Activated effector memory CD4-positive, alpha-beta T cell treated with anti-CD3 and anti-CD28 coated beads, Interleukin-2, amount 50 U/mL, for 16 hours (primary cell): ENCODE measurements around the gene HIVEP2.

ENCODE experiments used
- DNase-seq: peaks from one replicate; pipeline ENCODE4 v3.0.0-alpha.2; 2020

HIVEP2 gene

DNA sequence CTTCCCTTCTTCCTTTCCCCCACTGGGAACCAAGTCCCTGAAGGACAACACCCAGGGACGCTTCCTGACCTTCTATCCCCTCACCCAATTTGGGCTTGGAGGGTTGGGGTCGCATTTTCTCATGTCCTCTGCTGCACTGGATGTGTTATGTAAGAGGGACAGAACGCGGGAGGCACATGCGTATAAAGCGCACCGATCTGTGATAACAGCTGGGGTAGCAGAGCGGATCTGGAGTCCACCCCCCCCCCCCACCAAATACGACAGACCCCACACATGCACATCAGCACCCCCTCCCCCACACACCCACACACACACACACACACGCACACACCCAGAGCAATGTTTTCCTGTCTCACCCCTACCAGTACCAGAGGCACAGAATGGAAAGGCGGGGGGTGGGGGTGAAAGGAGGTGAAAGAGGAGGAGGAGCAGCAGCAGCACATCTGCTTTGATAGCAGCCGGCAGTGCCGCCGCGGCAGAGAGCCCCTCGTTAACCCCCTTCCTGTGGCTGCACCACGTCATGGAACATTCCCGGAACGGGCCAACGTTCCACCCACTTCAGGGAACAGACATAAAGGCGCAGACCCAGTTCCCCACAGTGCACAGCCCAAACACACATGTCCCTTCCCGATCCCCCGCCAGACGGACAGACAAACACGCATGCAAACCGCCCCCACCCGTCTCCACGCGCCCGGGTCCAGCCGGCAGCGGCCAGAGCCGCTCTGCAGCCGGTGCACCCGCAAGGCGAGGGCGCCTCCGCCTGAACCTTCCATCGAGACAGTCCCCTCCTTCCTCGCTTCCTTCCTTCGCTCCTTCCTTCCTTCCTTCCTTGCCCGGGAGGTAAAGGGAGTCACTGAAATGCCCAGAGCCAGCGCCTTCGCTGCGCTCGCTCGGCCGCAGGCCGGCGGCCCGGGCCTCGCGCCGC, 590 bp downstream of the HIVEP2 start:
- DNase-seq = peak; percentile 97

DNA sequence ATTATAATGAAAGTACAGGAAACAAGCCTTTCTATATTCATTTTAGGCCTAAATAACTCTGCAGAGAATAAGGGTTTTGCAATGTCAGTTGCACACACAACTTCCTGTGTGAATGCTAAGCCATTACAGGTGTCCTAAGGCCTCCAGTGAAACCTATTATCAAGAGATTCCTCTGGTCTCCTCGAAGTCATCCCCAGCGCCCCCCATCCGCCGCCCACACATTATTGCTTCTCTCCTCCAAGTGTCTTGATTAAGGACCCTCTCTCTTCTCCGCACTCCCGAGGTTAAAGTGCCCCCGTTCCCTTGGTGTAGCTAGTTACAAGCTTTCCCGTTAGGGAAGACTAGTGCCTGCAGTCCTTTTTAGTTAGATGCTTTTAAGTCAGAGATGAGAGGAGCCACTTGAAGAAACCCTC, 1.3 kb downstream of the HIVEP2 start:
- peak; percentile 78 for DNase-seq

- no peak for DNase-seq
These were observed 2.2 kb downstream of the HIVEP2 start for GRCh38 chr6:142942805-142943227.

GRCh38 chr6:142942238-142942637, 2.7 kb downstream of the HIVEP2 start:
- DNase-seq = no peak

DNA sequence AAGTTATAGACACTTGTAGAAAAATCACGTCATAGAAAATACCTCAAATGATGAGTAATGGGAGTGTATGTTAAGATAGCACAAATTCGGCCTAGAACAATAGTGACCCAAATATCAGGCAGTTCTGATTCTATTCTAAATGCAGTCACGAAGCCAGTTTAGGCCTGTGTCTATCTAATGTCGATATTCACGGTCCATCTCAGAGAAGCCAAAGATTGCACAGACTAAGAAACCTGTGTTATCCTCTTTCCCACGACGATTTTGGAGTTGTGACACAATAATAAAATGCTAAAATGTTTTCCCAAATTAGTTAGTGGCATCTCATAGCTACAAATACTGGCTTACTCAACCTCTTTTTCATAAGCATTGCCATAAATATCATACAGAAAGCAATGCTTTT, 4.0 kb downstream of the HIVEP2 start:
- no peak for DNase-seq

GRCh38 chr6:142940487-142940886, 4.5 kb downstream of the HIVEP2 start:
- DNase-seq = no peak

GRCh38 chr6:142938510-142938909, 6.5 kb downstream of the HIVEP2 start:
- DNase-seq = no peak

DNA sequence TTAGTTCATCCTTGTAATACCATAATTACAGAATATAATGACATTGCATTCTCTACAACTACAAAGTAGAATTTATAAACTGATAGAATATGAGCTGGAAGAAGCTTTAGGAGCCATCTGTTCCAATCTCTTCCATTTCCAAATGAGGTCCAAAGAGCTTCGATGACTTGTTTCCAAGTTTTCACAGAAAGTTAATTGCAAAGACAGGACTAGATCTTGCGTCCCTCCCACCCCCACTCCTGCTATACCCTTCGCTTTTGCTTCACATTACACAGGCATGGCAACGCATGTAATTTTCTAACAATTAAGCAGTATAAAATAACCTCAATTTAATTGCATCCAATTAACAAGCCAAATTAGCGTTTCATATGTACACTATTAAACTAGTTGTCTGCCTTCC, 7.0 kb downstream of the HIVEP2 start:
- no peak for DNase-seq

- peak; percentile 75 for DNase-seq
These were observed 9.1 kb downstream of the HIVEP2 start for GRCh38 chr6:142935553-142936517.

DNA sequence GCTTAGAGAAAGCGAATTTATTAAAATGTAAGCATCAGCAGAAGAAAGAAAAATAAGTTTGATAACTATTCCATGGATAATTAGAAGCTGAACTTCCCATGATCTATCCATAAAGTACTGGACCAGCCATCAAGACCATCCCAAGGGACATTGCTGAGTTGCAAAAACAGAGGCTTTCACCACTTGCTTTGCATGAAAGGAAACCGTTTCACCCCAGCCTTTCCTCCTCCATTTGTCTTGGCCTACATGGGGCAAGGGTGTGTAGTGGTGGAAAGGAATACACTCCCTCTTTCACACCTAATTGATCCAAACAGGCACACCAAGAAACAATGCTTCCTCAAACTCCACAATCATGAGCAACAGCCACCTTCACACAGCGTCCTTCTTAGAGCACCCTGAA, 10.4 kb downstream of the HIVEP2 start:
- DNase-seq = no peak

DNA sequence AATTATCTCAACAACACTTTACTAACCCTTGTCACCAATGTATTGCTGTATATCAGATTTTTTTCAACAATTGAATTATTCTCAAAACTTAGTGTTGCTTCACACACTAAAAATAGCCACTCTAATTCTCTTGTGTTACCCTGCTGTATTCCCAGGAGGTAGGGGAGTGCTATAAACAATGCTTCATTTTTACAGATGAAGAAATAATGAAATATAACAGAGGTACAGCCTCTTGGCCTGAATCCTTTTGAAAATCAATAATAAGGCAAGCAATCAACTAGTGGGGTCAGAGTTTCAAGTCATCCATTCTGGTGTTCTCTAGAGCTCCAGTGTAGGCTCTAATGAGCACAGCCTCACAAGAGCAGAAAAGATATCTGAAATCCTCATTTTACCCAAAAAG, 10.9 kb downstream of the HIVEP2 start:
- no peak for DNase-seq

- no peak for DNase-seq
These were observed 11.3 kb downstream of the HIVEP2 start for GRCh38 chr6:142933701-142934100.

GRCh38 chr6:142932889-142933288, 12.1 kb downstream of the HIVEP2 start:
- DNase-seq = no peak

DNA sequence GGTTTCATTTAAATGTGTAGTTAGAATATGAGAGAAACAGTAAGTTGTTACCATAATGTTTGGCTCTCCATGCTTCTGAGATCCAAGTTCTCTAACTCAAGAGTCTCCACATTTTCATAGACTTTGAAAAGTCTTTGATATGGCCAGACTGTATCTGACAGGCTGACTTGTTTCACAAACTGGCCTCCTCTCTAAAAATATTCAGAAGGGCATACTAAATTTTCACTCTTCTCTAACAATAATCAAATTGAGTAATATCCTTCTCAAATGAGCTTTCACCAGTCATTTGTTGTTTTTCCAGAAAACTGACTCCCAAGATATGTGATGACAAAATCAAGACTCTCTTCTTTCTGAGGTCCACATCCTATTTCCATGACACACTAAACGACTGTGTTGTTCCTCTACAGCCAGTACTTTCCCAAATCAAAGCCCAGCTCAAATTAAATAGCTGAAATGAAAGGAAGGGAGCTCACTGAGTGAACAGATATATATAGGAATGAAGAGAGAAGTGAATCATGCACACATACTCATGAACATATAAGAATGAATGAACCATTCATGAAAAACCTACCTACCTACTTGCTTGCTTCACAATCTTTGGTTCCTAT, 15.1 kb downstream of the HIVEP2 start:
- DNase-seq = no peak

DNA sequence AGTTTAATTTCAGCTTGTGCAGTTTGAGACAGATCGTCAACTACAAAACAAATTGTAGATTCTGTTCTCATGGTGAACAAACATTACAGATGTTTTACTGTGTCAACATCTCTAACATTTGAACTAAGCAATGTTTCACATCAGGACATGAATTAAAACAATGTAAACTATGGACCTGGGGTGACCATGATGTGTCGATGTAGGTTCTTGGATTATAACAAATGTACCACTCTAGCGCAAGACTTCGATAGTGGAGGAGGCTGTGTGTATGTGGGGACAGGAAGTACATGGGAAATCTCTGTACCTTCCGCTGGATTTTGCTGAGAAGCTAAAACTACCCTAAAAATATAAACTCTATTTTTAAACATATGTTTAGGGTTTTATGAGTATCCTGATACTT, 17.1 kb downstream of the HIVEP2 start:
- no peak for DNase-seq

- no peak for DNase-seq
These were observed 17.8 kb downstream of the HIVEP2 start for GRCh38 chr6:142927271-142927580.

DNA sequence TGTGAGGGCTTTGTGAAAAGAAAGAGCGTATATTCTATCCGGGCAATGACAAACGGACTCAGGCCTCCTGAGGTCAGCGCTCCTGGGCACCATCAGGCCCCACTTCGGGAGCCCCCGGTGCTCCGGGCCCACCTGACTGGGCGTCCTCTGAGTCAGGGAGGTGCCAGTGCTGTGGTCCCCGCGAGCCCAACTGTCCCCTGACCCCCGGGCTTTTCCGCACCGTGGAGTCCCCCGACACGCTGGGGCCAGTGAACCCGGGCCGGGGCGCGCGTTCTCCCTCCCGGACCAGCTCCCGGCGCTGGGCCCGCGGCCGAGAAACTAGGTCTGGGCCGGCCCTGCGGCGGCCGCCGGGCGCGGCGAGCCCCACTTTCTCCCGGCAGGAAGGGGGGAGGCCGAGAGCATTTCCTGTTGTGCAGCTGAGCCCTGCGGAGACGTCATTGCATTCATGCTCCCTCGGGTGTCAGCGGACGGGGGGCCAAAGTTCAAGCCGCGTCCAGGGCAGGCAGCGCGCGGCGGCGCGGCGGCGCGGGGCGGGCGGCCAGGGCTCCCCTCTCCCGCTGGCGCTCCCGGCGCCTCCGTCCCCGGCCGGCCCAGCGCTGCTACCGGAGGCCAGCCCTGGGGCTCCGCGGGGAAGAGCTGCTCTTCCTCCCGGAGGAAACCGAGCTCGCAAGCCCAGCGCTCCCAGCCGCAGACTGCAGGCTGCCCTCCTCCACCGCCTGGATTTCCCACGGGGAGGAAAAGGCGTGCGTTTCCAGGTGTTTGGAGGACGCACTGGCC, 18.3 kb downstream of the HIVEP2 start:
- peak; percentile 88 for DNase-seq

DNA sequence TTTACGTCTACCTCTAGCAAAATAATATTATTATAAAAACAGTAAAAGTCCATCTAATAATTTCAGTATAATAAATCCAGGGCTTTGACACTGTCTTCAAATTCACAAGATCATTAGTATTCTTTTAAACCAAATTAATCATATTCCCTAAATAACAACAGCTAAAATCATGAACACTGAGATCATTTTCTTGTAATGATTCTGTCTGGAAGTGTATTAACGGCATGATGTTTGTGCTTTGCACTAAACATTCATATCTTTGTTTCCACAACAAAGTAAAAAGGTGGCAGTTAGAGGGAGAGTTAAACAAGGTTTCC, 18.8 kb downstream of the HIVEP2 start:
- no peak for DNase-seq

DNA sequence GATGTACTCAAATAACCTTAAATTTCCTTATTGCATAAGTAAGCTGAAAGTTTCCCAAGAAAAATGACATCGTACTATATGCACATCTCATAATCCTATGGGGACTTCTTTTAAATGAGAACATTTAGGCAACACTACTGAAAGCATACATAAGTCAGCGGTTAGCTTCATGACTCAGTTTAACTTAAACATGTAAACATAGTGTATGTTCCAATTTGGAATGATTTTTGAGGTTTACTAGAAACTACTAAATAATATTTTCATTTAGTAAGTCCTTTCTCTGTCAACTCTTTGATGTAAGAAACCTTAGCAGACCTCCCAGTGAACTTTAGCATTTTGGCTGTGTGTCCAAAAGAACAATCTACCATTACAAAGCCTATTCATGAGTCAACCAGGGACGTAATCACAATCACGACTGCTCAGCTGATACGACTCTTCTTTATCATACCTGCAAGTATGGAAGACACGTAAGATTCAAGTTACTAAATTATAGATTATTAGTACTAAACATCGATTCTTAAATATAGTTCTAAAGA, 19.3 kb downstream of the HIVEP2 start:
- no peak for DNase-seq

GRCh38 chr6:142918339-142919042, 26.5 kb downstream of the HIVEP2 start:
- DNase-seq = no peak

- DNase-seq = no peak
These were observed 28.1 kb downstream of the HIVEP2 start for GRCh38 chr6:142916881-142917280.
